ENCODE measurements around the gene UBALD2. TPM values are rescaled to one million over a fixed set of nuclear protein-coding genes. Genes with fewer than 3 reads are reported as not detected.

UBALD2 gene
- 3.4 and 4.7 TPM in 2 replicates for total RNA-seq

GRCh38 chr17:76264755-76265623 lies at the start of gene UBALD2:
UBALD2 (plus strand) TSS chr17:76265348; CDS start chr17:76265506, 158 bp downstream.

GRCh38 chr17:76240461-76241203 lies 24.5 kb upstream of the UBALD2 start, which contains the start of gene RNF157:
RNF157 (minus strand) TSS chr17:76240493; CDS start chr17:76240240, 253 bp downstream.

GRCh38 chr17:76307966-76308338 lies 42.8 kb downstream of the UBALD2 start, which contains the start of gene QRICH2:
QRICH2 (minus strand) TSS chr17:76308276; CDS start chr17:76307998, 278 bp downstream.

Small RNAs within 50 kb of the gene (small RNA-seq; reads per million reads assigned to genes)
- not detected for gene RF00019

Other genes starting within 250 kb of the UBALD2 start
- gene EVPL, start 238.0 kb upstream of the UBALD2 start, total RNA-seq: under 0.01 TPM in 1 of 2 replicates, not detected in the other
- gene SRP68, start 192.8 kb upstream of the UBALD2 start, total RNA-seq: 29.2 and 31.0 TPM in 2 replicates
- not detected in 2 replicates for gene GALR2, start 190.6 kb upstream of the UBALD2 start, total RNA-seq
- gene ZACN, start 186.2 kb upstream of the UBALD2 start, total RNA-seq: not detected in 2 replicates
- gene EXOC7, start 161.6 kb upstream of the UBALD2 start, total RNA-seq: 127 and 129 TPM in 2 replicates
- not detected in 2 replicates for gene FOXJ1, start 124.1 kb upstream of the UBALD2 start, total RNA-seq
- gene RNF157, start 24.9 kb upstream of the UBALD2 start, total RNA-seq: 6.4 and 8.0 TPM in 2 replicates
- gene QRICH2, start 42.9 kb downstream of the UBALD2 start, total RNA-seq: 1.8 and 3.9 TPM in 2 replicates
- gene PRPSAP1, start 88.6 kb downstream of the UBALD2 start, total RNA-seq: 25.6 and 39.4 TPM in 2 replicates
- gene SPHK1, start 119.3 kb downstream of the UBALD2 start, total RNA-seq: 50.1 and 56.1 TPM in 2 replicates
- gene UBE2O, start 187.8 kb downstream of the UBALD2 start, total RNA-seq: 25.3 and 27.1 TPM in 2 replicates
- not detected in 2 replicates for gene AANAT, start 202.3 kb downstream of the UBALD2 start, total RNA-seq
- 8.4 and 10.3 TPM in 2 replicates for gene RHBDF2, start 236.1 kb downstream of the UBALD2 start, total RNA-seq